SK-N-SH (cell line): ENCODE measurements around the gene PPIC. TPM values are rescaled to one million over a fixed set of nuclear protein-coding genes. Genes with fewer than 3 reads are reported as not detected.

ENCODE experiments used
- CTCF ChIA-PET: fragments of 300-600, 350-600 bp; formaldehyde crosslinking; extraction: SDS; loops from one replicate; lab custom pipeline; 2021; lab: Yijun Ruan, JAX
- POLR2A ChIA-PET: fragments of 350-600 bp; sonication (Branson Sonifier 250); formaldehyde crosslinking; extraction: SDS; loops from one replicate; lab custom pipeline; 2020; ENCODE audit warnings: antibody characterized with exemption, inconsistent platforms; lab: Yijun Ruan, JAX
- DNase-seq: peaks from one replicate; pipeline ENCODE4 v3.0.0; 2012
- H2AFZ ChIP-seq: fragments of 200-600 bp; sonication (generic); 2 replicates; pipeline ENCODE4 v1.8.1; 2016; ENCODE audit warnings: antibody characterized with exemption, mild to moderate bottlenecking, low read depth
- H3F3A ChIP-seq: fragments of 200-600 bp; sonication (generic); replicated peaks from 2 replicates; pipeline ENCODE3; 2016; ENCODE audit warnings: antibody characterized with exemption, mild to moderate bottlenecking; ENCODE audit not compliant: insufficient read depth
- H3K27ac ChIP-seq, 2 experiments: fragments of 200-500 bp in 1 of 2; fragments of 200-600 bp in 1 of 2; sonication (Bioruptor generic) in 1 of 2; sonication (generic), shearing (Covaris generic) in 1 of 2; 2 replicates each; pipeline versions ENCODE4 v1.5.1 to v1.6.1; 2014 to 2016; ENCODE audit warnings: low read depth in 2 of 2, inconsistent platforms in 1 of 2, low read length in 1 of 2, mild to moderate bottlenecking in 1 of 2, mixed read lengths in 1 of 2
- H3K27me3 ChIP-seq: fragments of 200-600 bp; sonication (generic), shearing (Covaris generic); 2 replicates; pipeline ENCODE4 v1.6.1; 2016; ENCODE audit warnings: mixed run types; ENCODE audit not compliant: insufficient read depth
- H3K36me3 ChIP-seq, 2 experiments: fragments of 200-500 bp in 1 of 2; fragments of 200-600 bp in 1 of 2; sonication (Bioruptor generic) in 1 of 2; sonication (generic) in 1 of 2; replicated peaks in 1 of 2; 2 replicates each; pipeline versions ENCODE3 to v1.5.1; 2014 to 2016; ENCODE audit warnings: low read length in 1 of 2, mild to moderate bottlenecking in 1 of 2; ENCODE audit not compliant: insufficient read depth in 2 of 2, control insufficient read depth in 1 of 2
- H3K4me1 ChIP-seq, 2 experiments: fragments of 200-500 bp in 1 of 2; fragments of 200-600 bp in 1 of 2; sonication (Bioruptor generic) in 1 of 2; sonication (generic), shearing (Covaris generic) in 1 of 2; 2 replicates each; pipeline versions ENCODE4 v1.5.1 to v1.6.1; 2014 to 2016; ENCODE audit warnings: low read depth in 1 of 2, low read length in 1 of 2, mixed run types in 1 of 2; ENCODE audit not compliant: insufficient read depth in 2 of 2, control insufficient read depth in 1 of 2
- H3K4me2 ChIP-seq: fragments of 200-600 bp; sonication (generic), shearing (Covaris generic); 2 replicates; pipeline ENCODE4 v1.6.1; 2017; ENCODE audit warnings: mixed run types
- H3K4me3 ChIP-seq, 2 experiments: fragments of 200-500 bp in 1 of 2; fragments of 200-600 bp in 1 of 2; sonication (Bioruptor generic) in 1 of 2; sonication (generic), shearing (Covaris generic) in 1 of 2; 2 replicates each; pipeline versions ENCODE4 v1.5.1 to v1.8.1; 2014 to 2016; ENCODE audit warnings: low read depth in 2 of 2, inconsistent platforms in 1 of 2, low read length in 1 of 2, mild to moderate bottlenecking in 1 of 2, mixed read lengths in 1 of 2, moderate library complexity in 1 of 2
- H3K79me2 ChIP-seq: fragments of 200-600 bp; sonication (generic); 2 replicates; pipeline ENCODE4 v1.8.1; 2017; ENCODE audit warnings: mild to moderate bottlenecking; ENCODE audit not compliant: insufficient read depth
- H3K9ac ChIP-seq: fragments of 200-600 bp; sonication (generic); 2 replicates; pipeline ENCODE4 v1.6.1; 2017; ENCODE audit warnings: mixed run types
- H3K9me2 ChIP-seq: fragments of 200-600 bp; sonication (generic); 2 replicates; pipeline ENCODE4 v1.6.1; 2017; ENCODE audit warnings: mixed run types
- H3K9me3 ChIP-seq: fragments of 200-600 bp; sonication (generic); 2 replicates; pipeline ENCODE4 v1.6.1; 2017; ENCODE audit warnings: mixed run types, mild to moderate bottlenecking, moderate library complexity
- H4K20me1 ChIP-seq: fragments of 200-600 bp; sonication (generic); 2 replicates; pipeline ENCODE4 v1.6.1; 2017; ENCODE audit warnings: mild to moderate bottlenecking, mixed run types; ENCODE audit not compliant: insufficient read depth
- CHD2 ChIP-seq: fragments of 150-350 bp; IDR thresholded peaks from 2 replicates; pipeline ENCODE4 v1.6.1; 2018; ENCODE audit warnings: low read length; ENCODE audit not compliant: partially characterized antibody
- CTCF ChIP-seq: fragments of 200-600 bp; sonication (generic); IDR thresholded peaks from 2 replicates; pipeline ENCODE4 v1.6.1; 2017; ENCODE audit warnings: antibody characterized with exemption, mild to moderate bottlenecking, moderate library complexity
- ELF1 ChIP-seq: IDR thresholded peaks from 2 replicates; pipeline ENCODE4 v1.4.0; 2012
- EP300 ChIP-seq, 2 experiments: IDR thresholded peaks; 2 replicates each; pipeline versions ENCODE4 v1.4.0 to v1.6.1; 2012; ENCODE audit warnings: borderline replicate concordance in 1 of 2, low read depth in 1 of 2, low read length in 1 of 2
- FOSL2 ChIP-seq: IDR thresholded peaks from 2 replicates; pipeline ENCODE4 v1.4.0; 2012; ENCODE audit warnings: low read depth, mild to moderate bottlenecking, moderate library complexity, borderline replicate concordance
- FOXJ3 ChIP-seq: sonication (generic); formaldehyde crosslinking; IDR thresholded peaks from 2 replicates; pipeline ENCODE4 v1.5.1; 2020; ENCODE audit warnings: mild to moderate bottlenecking, missing genetic modification reagents
- FOXM1 ChIP-seq: IDR thresholded peaks from 2 replicates; pipeline ENCODE4 v1.4.0; 2012; ENCODE audit warnings: low read depth, mild to moderate bottlenecking
- NFIC ChIP-seq: IDR thresholded peaks from 2 replicates; pipeline ENCODE4 v1.4.0; 2012; ENCODE audit warnings: borderline replicate concordance
- NRF1 ChIP-seq: IDR thresholded peaks from 2 replicates; pipeline ENCODE4 v1.6.1; 2012; ENCODE audit warnings: low read depth, mild to moderate bottlenecking, low read length
- RCOR1 ChIP-seq: fragments of 150-350 bp; IDR thresholded peaks from 2 replicates; pipeline ENCODE4 v1.6.1; 2017; ENCODE audit warnings: antibody characterized with exemption, low read length
- RXRA ChIP-seq: IDR thresholded peaks from 2 replicates; pipeline ENCODE4 v1.4.0; 2012; ENCODE audit warnings: low read depth, mild to moderate bottlenecking, borderline replicate concordance
- SMC3 ChIP-seq: IDR thresholded peaks from 2 replicates; pipeline ENCODE4 v1.6.1; 2012; ENCODE audit warnings: low read depth, low read length, improper control_type of control experiment
- TAF1 ChIP-seq: IDR thresholded peaks from 2 replicates; pipeline ENCODE4 v1.6.1; 2012; ENCODE audit warnings: low read depth, mild to moderate bottlenecking, low read length, moderate library complexity, borderline replicate concordance
- TEAD4 ChIP-seq: IDR thresholded peaks from 2 replicates; pipeline ENCODE4 v1.4.0; 2012; ENCODE audit warnings: mild to moderate bottlenecking, borderline replicate concordance; ENCODE audit not compliant: insufficient read depth
- WGBS: methylation state at CpG from one replicate; pipeline ENCODE4 v1.1.6; 2017; ENCODE audit warnings: low lambda C conversion rate; 5-methylcytosine and 5-hydroxymethylcytosine counted together
- polyA plus RNA-seq, 3 experiments: library from polyadenylated mRNA; depleted of rRNA; stranded (reverse); fragments of >200 nt; gene quantifications; 2 replicates each; pipeline ENCODE4 v1.2.3, GENCODE V29; 2012

Gene PPIC
- polyA plus RNA-seq, 1 of the 3 experiments (the other 2 are of a cell fraction) = 55.1 TPM

DNA sequence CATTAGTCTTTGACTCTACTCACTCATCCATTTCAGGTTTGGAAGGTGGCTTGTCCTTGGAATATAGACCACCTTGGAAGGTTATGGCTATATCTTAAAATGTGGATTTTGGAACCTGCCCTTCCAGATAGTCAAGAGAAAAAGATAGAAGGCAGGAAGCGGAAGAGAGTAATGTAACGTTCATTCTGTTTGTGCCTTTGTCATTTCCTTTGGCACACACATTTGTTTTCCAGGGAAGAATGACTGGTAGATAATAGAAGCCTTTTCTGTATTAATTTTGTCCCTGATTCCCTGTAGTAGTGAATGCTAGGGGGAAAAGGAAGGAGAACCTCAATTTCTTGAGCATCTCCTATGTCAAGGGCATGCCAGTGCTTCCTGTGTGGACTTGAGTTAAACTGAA is 54.7 kb downstream of the PPIC start:
- Histone ChIP-seq H3K27me3 (no peaks in the 10 kb centered on the region), H3K4me1 (no peaks in the 10 kb centered on the region), H3K27ac (no peak overlapping the region), H3K36me3 (no peaks in the 10 kb centered on the region), H4K20me1 (no peaks in the 10 kb centered on the region), H3K4me2 (no peak overlapping the region), H3K4me3 (no peak overlapping the region), H3F3A (no peaks in the 10 kb centered on the region), H3K9me3 (no peaks in the 10 kb centered on the region), H3K9me2 (no peaks in the 10 kb centered on the region), H2AFZ (no peak overlapping the region), H3K79me2 (no peaks in the 10 kb centered on the region), H3K9ac (no peak overlapping the region)
- CTCF ChIA-PET = interaction anchor here (0.9 kb wide), 1 partner anchor 10 kb away, joined by 4 read pairs; no protein-coding TSS in a partner anchor
- WGBS = 95% methylated on average over 2 of the region's 2 CpGs
- DNase-seq = no peak
- TF ChIP-seq CTCF (no peak), RCOR1 (no peak), RXRA (no peak), SMC3 (no peak)
- POLR2A ChIA-PET = no interaction called here

GRCh38 chr5:122978644-122979297 is 57.8 kb downstream of the PPIC start:
- Histone ChIP-seq H4K20me1 (no peaks in the 10 kb centered on the region), H3K9me2 (no peaks in the 10 kb centered on the region), H3K9ac (no peak overlapping the region), H3F3A (no peaks in the 10 kb centered on the region), H3K27ac (no peak overlapping the region), H3K4me1 (no peaks in the 10 kb centered on the region), H3K4me3 (no peak overlapping the region), H3K9me3 (no peaks in the 10 kb centered on the region), H3K36me3 (no peaks in the 10 kb centered on the region), H2AFZ (no peak overlapping the region), H3K4me2 (no peak overlapping the region), H3K79me2 (no peaks in the 10 kb centered on the region), H3K27me3 (no peaks in the 10 kb centered on the region)
- ChIA-PET CTCF (interaction anchor here (0.6 kb wide), 1 partner anchor 11 kb away, joined by 3 read pairs; no protein-coding TSS in a partner anchor), POLR2A (no interaction called here)
- no peak for DNase-seq
- 87% methylated on average over 5 of the region's 5 CpGs for WGBS
- no peak for TF ChIP-seq NFIC
- TF ChIP-seq FOXM1 = no peak
- TF ChIP-seq EP300 (IDR thresholded peaks at IDR 0.05; ENCODE audit: borderline replicate concordance in 1 of 2, low read depth in 1 of 2, low read length in 1 of 2) = no peak
- no peak for TF ChIP-seq FOSL2
- TF ChIP-seq NRF1 = no peak
- TF ChIP-seq ELF1 = no peak
- TF ChIP-seq TEAD4 = no peak
- no peak for TF ChIP-seq TAF1
- no peak for TF ChIP-seq CHD2
- no peak for TF ChIP-seq FOXJ3
